Fibroblast of lung (primary cell): Measurements from ENCODE around the gene GRIK5. TPM values are rescaled to one million over a fixed set of nuclear protein-coding genes. Genes with fewer than 3 reads are reported as not detected.
A peak's percentile ranks its signal among the peaks of the same experiment; 100 is the strongest.

ENCODE experiments used
- DNase-seq, 2 donors: peaks; one replicate each; pipeline versions ENCODE4 v3.0.0 to v3.0.0-alpha.2; 2010; ENCODE audit warnings: low read depth in 2 of 2
- H2AFZ ChIP-seq: 2 replicates; pipeline ENCODE4 v1.5.1; 2012; ENCODE audit warnings: low read length, control low read depth, inconsistent platforms
- H3K27ac ChIP-seq: 2 replicates; pipeline ENCODE4 v1.5.1; 2011; ENCODE audit warnings: low read length, control low read depth; ENCODE audit not compliant: insufficient read depth
- H3K27me3 ChIP-seq: 2 replicates; pipeline ENCODE4 v1.5.1; 2011; ENCODE audit warnings: mild to moderate bottlenecking, low read length; ENCODE audit not compliant: control insufficient read depth, insufficient read depth
- H3K36me3 ChIP-seq: 2 replicates; pipeline ENCODE4 v1.5.1; 2011; ENCODE audit warnings: low read length; ENCODE audit not compliant: control insufficient read depth, insufficient read depth
- H3K4me1 ChIP-seq: 2 replicates; pipeline ENCODE4 v1.5.1; 2011; ENCODE audit warnings: low read length; ENCODE audit not compliant: control insufficient read depth, insufficient read depth; ENCODE audit errors: extremely low read depth
- H3K4me2 ChIP-seq: 2 replicates; pipeline ENCODE4 v1.5.1; 2011; ENCODE audit warnings: low read length, control low read depth; ENCODE audit not compliant: insufficient read depth; ENCODE audit errors: extremely low read depth
- H3K4me3 ChIP-seq, 4 experiments: fragments of 200-600 bp in 1 of 4; sonication (generic) in 1 of 4; replicated peaks in 1 of 4; 2 replicates each; pipeline ENCODE4 v1.5.1; 2011 to 2016; ENCODE audit warnings: low read length in 4 of 4, low read depth in 3 of 4, mild to moderate bottlenecking in 3 of 4, control low read depth in 2 of 4, inconsistent platforms in 1 of 4, mixed read lengths in 1 of 4; ENCODE audit not compliant: insufficient read depth in 1 of 4; ENCODE audit errors: control extremely low read depth in 1 of 4
- H3K79me2 ChIP-seq: 2 replicates; pipeline ENCODE4 v1.5.1; 2012; ENCODE audit warnings: mild to moderate bottlenecking, low read length, inconsistent platforms; ENCODE audit not compliant: control insufficient read depth, insufficient read depth
- H3K9ac ChIP-seq: 2 replicates; pipeline ENCODE4 v1.5.1; 2011; ENCODE audit warnings: mild to moderate bottlenecking, low read length, control low read depth; ENCODE audit not compliant: insufficient read depth
- H3K9me3 ChIP-seq: 2 replicates; pipeline ENCODE4 v1.5.1; 2012; ENCODE audit warnings: low read depth, low read length; ENCODE audit not compliant: control insufficient read depth, insufficient read depth
- H4K20me1 ChIP-seq: 2 replicates; pipeline ENCODE4 v1.5.1; 2011; ENCODE audit warnings: low read length; ENCODE audit not compliant: control insufficient read depth, insufficient read depth; ENCODE audit errors: extremely low read depth
- CTCF ChIP-seq, 2 donors: IDR thresholded peaks in 1 of 2; conservative IDR thresholded peaks in 1 of 2; 1 replicate in 1 of 2; 2 replicates in 1 of 2; pipeline ENCODE4 v1.5.1; 2011 to 2012; ENCODE audit warnings: low read length in 2 of 2, control low read depth in 1 of 2, inconsistent platforms in 1 of 2, low read depth in 1 of 2, mild to moderate bottlenecking in 1 of 2
- EZH2 ChIP-seq: IDR thresholded peaks from 2 replicates; pipeline ENCODE4 v1.5.1; 2012; ENCODE audit warnings: low read length, control low read depth, mild to moderate bottlenecking; ENCODE audit errors: missing control alignments
- polyA plus RNA-seq, 2 donors: library from polyadenylated mRNA; depleted of rRNA in 1 of 2; stranded (reverse) in 1 of 2; unstranded in 1 of 2; fragments of >200 nt; gene quantifications; 2 replicates each; pipeline ENCODE4 v1.2.1, GENCODE V29; 2011 to 2012; ENCODE audit warnings: missing spikeins in 1 of 2
- total RNA-seq: library from RNA; depleted of rRNA; stranded (reverse); fragments of >200 nt; gene quantifications from 2 replicates; pipeline ENCODE4 v1.2.1, GENCODE V29; 2014

The GRIK5 gene
- total and polyA plus RNA-seq, 2 donors (not counting 1 experiment from before 2014, with no cell fraction given) = 0.03 to 3.5 TPM

DNA sequence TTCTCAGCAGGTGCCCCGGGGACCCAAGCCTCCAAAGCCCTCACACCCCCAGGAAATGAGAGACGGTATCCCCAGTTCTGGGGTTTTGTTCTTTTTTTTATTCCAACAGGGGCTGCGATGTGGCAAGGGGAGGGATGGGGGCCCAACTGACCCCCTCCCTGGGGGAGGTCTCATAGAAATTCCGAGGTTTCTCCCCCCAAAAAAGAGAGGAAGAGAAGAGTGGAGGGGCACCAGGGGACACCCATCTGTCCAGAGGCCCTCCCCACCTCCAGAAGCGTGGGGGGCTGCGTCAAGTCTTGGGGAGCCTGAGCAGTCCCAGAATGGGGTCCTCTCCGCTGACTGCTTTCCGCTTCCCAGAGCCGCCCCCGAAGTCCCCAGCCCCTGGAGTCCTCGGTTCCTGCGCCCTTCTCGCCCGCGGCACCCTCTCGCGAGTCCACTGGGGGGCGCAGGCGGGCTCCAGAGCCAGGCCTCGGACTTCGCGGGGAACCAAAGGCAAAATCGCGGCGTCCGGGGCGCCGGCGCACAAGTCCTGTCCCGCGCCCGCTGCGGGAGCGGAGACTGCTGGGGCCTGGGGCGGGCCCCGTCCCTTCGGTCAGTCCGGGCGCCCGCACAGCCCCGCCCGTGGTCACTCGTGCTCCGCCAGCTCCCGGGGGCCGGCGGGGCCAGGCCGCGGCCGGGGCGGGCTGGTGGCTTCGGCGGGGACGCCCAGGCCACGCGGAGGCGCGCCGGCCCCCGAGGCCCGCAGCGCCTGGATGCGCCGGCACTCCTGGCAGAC, 71.6 kb downstream of the GRIK5 start:
- Histone ChIP-seq H3K4me1 (no peaks in the 10 kb centered on the region), H3K4me2 (no peak overlapping the region)

GRCh38 chr19:41997851-41998229, 72.2 kb downstream of the GRIK5 start:
- no peaks in the 10 kb centered on the region for H3K9me3 ChIP-seq
- no peak overlapping the region for H3K4me3 ChIP-seq
- no peak overlapping the region for H2AFZ ChIP-seq
- H3K4me2 ChIP-seq = no peak overlapping the region
- no peak overlapping the region for H3K27ac ChIP-seq
- no peaks in the 10 kb centered on the region for H3K36me3 ChIP-seq
- H3K9ac ChIP-seq = no peak overlapping the region
- no peaks in the 10 kb centered on the region for H3K79me2 ChIP-seq
- H3K4me1 ChIP-seq = no peaks in the 10 kb centered on the region
- no peak for TF ChIP-seq CTCF (conservative IDR thresholded peaks at IDR 0.05 in 1 of 2, IDR thresholded peaks at IDR 0.05 in 1 of 2; ENCODE audit: low read depth in 1 of 2, low read length in 2 of 2)
- TF ChIP-seq EZH2 = no peak
- no peak for DNase-seq
- H3K27me3 ChIP-seq = peaks cover 37% of the 10 kb centered on the region
- no peaks in the 10 kb centered on the region for H4K20me1 ChIP-seq

More for the DNA sequence above, 71.6 kb downstream of the GRIK5 start:
- no peaks in the 10 kb centered on the region for H3K79me2 ChIP-seq
- TF ChIP-seq CTCF (conservative IDR thresholded peaks at IDR 0.05 in 1 of 2, IDR thresholded peaks at IDR 0.05 in 1 of 2; ENCODE audit: low read depth in 1 of 2, low read length in 2 of 2) (peak; percentile 53 to 55), EZH2 (no peak)
- H4K20me1 ChIP-seq = no peaks in the 10 kb centered on the region
- no peaks in the 10 kb centered on the region for H3K9me3 ChIP-seq
- DNase-seq = peak; percentile 27 to 36
- no peak overlapping the region for H2AFZ ChIP-seq
- no peak overlapping the region for H3K9ac ChIP-seq
- H3K36me3 ChIP-seq = no peaks in the 10 kb centered on the region
- no peak overlapping the region for H3K27ac ChIP-seq
- H3K27me3 ChIP-seq = peaks cover 33% of the 10 kb centered on the region
- no peak overlapping the region for H3K4me3 ChIP-seq

DNA sequence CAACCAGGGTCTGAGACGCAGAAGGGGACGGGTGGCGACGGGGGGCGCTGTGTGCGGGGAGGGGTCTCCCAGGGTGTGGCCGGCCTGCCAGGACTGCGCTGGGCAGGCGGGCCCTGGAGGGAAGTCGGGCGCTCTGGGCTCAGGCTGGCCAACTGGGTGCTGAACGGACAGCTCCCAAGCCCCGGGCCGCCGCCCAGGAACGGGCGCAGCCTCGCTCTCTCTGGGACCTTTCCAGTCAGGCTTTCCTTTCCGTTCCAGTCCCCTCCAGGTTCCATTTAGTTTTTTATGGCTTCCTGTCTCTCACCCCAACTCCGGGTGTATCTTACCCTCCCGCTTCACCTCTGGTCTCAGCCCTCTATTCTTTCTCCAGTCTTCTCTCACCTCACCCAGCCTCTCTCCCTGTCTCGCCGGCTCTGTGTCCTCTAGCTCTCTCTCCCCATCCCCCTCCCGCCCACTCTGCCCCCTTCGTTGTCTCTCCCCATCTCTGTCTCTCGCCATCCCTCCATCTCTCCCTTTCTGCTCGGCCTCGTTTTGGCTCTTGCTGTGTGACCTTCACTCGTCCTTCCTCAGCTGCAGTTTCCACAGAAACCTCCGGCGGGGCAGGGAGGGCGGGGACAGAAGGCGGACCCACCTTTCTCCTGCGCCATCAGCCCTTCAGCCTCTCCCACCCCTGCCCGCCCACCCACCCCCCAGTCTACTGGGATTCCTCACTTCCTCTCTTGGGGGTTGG, 72.7 kb downstream of the GRIK5 start:
- no peaks in the 10 kb centered on the region for H4K20me1 ChIP-seq
- no peak overlapping the region for H3K4me3 ChIP-seq
- H3K79me2 ChIP-seq = no peaks in the 10 kb centered on the region
- H2AFZ ChIP-seq = no peak overlapping the region
- no peaks in the 10 kb centered on the region for H3K36me3 ChIP-seq
- peak; percentile 27 to 29 for DNase-seq
- H3K4me2 ChIP-seq = no peak overlapping the region
- H3K9ac ChIP-seq = no peak overlapping the region
- H3K4me1 ChIP-seq = no peaks in the 10 kb centered on the region
- H3K27me3 ChIP-seq = peaks cover 37% of the 10 kb centered on the region
- no peaks in the 10 kb centered on the region for H3K9me3 ChIP-seq
- TF ChIP-seq EZH2 (peak; percentile 57), CTCF (conservative IDR thresholded peaks at IDR 0.05 in 1 of 2, IDR thresholded peaks at IDR 0.05 in 1 of 2; ENCODE audit: low read depth in 1 of 2, low read length in 2 of 2) (no peak)
- H3K27ac ChIP-seq = no peak overlapping the region
